PC-3 (cell line): Measurements from ENCODE around the gene MYH10. TPM values are rescaled to one million over a fixed set of nuclear protein-coding genes. Genes with fewer than 3 reads are reported as not detected.

Experiments
- ATAC-seq: fragments of 200-7000 bp; cut with Tn5 transposase; 2 replicates; pipeline ENCODE4 v1.9.1; 2020; ENCODE audit warnings: mild to moderate bottlenecking, moderate library complexity
- BruUV-seq: library from RNA; stranded (reverse); fragments of 400-500 nt; replicated peaks from 2 replicates; lab custom pipeline; 2021; lab: Mats Ljungman, UMichigan
- CTCF ChIA-PET: fragments of 300-600 bp; sonication (Branson Sonifier 250); formaldehyde crosslinking; loops from one replicate; lab custom pipeline; 2022; ENCODE audit warnings: antibody characterized with exemption; lab: Charles Lee
- POLR2A ChIA-PET: fragments of 300-600 bp; sonication (Branson Sonifier 250); formaldehyde crosslinking; loops from one replicate; lab custom pipeline; 2022; ENCODE audit warnings: antibody characterized with exemption; ENCODE audit not compliant: unreplicated experiment; lab: Charles Lee
- DNase-seq: peaks from one replicate; pipeline ENCODE4 v3.0.0-alpha.2; 2015
- H2AFZ ChIP-seq: fragments of 300-600 bp; sonication (generic); 2 replicates; pipeline ENCODE4 v1.6.0; 2016; ENCODE audit warnings: antibody characterized with exemption, low read length
- H3F3A ChIP-seq: fragments of 300-600 bp; sonication (generic); one replicate; pipeline ENCODE4 v1.6.0; 2017; ENCODE audit warnings: antibody characterized with exemption, low read length, control low read depth, mild to moderate bottlenecking; ENCODE audit not compliant: unreplicated experiment
- H3K27ac ChIP-seq: fragments of 300-600 bp; sonication (generic); 2 replicates; pipeline ENCODE4 v1.5.1; 2016; ENCODE audit warnings: mild to moderate bottlenecking, low read length
- H3K27me3 ChIP-seq: fragments of 300-600 bp; sonication (generic); 2 replicates; pipeline ENCODE4 v1.6.1; 2016; ENCODE audit warnings: low read length, mixed read lengths
- H3K36me3 ChIP-seq: fragments of 300-600 bp; sonication (generic); 2 replicates; pipeline ENCODE4 v1.6.1; 2016; ENCODE audit warnings: low read depth, mixed run types, low read length, mixed read lengths
- H3K4me1 ChIP-seq: fragments of 300-600 bp; sonication (generic); 2 replicates; pipeline ENCODE4 v1.5.1; 2016; ENCODE audit warnings: low read length; ENCODE audit not compliant: insufficient read depth
- H3K4me2 ChIP-seq: fragments of 300-600 bp; sonication (generic); 2 replicates; pipeline ENCODE4 v1.6.0; 2016; ENCODE audit warnings: low read length
- H3K4me3 ChIP-seq: fragments of 300-600 bp; sonication (generic); 2 replicates; pipeline ENCODE4 v1.5.1; 2016; ENCODE audit warnings: mild to moderate bottlenecking, low read length, mixed read lengths
- H3K79me2 ChIP-seq: fragments of 300-600 bp; sonication (generic); 2 replicates; pipeline ENCODE4 v1.6.1; 2017; ENCODE audit warnings: low read length, mixed read lengths
- H3K9ac ChIP-seq: fragments of 300-600 bp; sonication (generic); 2 replicates; pipeline ENCODE4 v1.6.0; 2016; ENCODE audit warnings: mild to moderate bottlenecking, low read length
- H3K9me2 ChIP-seq: fragments of 300-600 bp; sonication (generic); replicated peaks from 2 replicates; pipeline ENCODE4 v1.6.1; 2016; ENCODE audit warnings: mixed run types, low read length, mixed read lengths
- H3K9me3 ChIP-seq: fragments of 300-600 bp; sonication (generic); 2 replicates; pipeline ENCODE4 v1.6.1; 2016; ENCODE audit warnings: low read length, mixed read lengths
- H4K20me1 ChIP-seq: fragments of 300-600 bp; sonication (generic); 2 replicates; pipeline ENCODE4 v1.6.1; 2016; ENCODE audit warnings: low read length, mixed read lengths
- EZH2 ChIP-seq: fragments of 300-600 bp; sonication (generic); IDR thresholded peaks from one replicate; pipeline ENCODE4 v1.6.1; 2017; ENCODE audit warnings: antibody characterized with exemption, mild to moderate bottlenecking, low read length; ENCODE audit not compliant: unreplicated experiment
- EZH2phosphoT487 ChIP-seq: fragments of 300-600 bp; sonication (generic); IDR thresholded peaks from 2 replicates; pipeline ENCODE4 v1.6.1; 2018; ENCODE audit warnings: mild to moderate bottlenecking, antibody characterized with exemption, low read length, borderline replicate concordance
- intact Hi-C: fragments of 100-400 bp; cut with micrococcal nuclease; formaldehyde crosslinking; loops from 2 replicates; pipeline ENCODE4 v1.9.0; 2023
- total RNA-seq: library from RNA; depleted of rRNA; stranded (reverse); fragments of >200 nt; gene quantifications from 2 replicates; pipeline ENCODE4 v1.2.3, GENCODE V29; 2014
- TF ChIP-seq, protein P1 (sequence below): fragments of 300-600 bp; sonication (generic); conservative IDR thresholded peaks from 2 replicates; pipeline ENCODE4 v1.5.1; 2017; ENCODE audit warnings: antibody characterized with exemption, low read depth, mild to moderate bottlenecking, low read length

MYH10 gene
- total RNA-seq, 1 experiment from 2014 or later = 44.6 TPM

DNA sequence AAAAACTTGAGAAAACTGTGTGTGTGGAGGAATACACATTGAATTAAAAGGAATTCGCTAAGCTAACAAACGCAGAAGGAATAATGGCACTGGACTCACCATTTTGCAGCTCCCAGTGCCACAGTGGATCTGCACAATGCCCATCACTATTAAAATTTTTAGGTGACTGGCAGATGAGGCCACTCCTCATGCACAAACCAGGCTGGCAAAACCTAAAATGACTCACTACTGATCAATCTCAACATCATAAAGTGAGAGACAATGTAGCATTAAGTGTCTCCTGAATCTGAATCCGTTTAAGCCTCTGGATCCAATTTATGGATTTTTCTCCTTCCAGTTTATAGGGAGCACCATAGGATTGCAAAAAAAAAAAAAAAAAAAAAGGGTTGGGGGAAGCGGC, 20.6 kb downstream of the MYH10 start:
- Histone ChIP-seq H3K9ac (no peak overlapping the region), H3K9me2 (no peaks in the 10 kb centered on the region), H3K9me3 (no peaks in the 10 kb centered on the region), H3K36me3 (no peaks in the 10 kb centered on the region), H4K20me1 (0 out of 2 replicates have a peak, but pooled peaks cover 5% of the 10 kb centered on the region), H3K4me2 (no peak overlapping the region), H2AFZ (no peak overlapping the region), H3K4me1 (peaks cover 4% of the 10 kb centered on the region; the same call in 1 of the 2 replicates), H3K27me3 (no peaks in the 10 kb centered on the region), H3K27ac (no peak overlapping the region), H3K79me2 (no peaks in the 10 kb centered on the region), H3K4me3 (no peak overlapping the region), H3F3A (no peaks in the 10 kb centered on the region)
- BruUV-seq = no TSS peak
- TF ChIP-seq EZH2phosphoT487 (no peak), EZH2 (no peak)
- TF ChIP-seq, protein P1, sequence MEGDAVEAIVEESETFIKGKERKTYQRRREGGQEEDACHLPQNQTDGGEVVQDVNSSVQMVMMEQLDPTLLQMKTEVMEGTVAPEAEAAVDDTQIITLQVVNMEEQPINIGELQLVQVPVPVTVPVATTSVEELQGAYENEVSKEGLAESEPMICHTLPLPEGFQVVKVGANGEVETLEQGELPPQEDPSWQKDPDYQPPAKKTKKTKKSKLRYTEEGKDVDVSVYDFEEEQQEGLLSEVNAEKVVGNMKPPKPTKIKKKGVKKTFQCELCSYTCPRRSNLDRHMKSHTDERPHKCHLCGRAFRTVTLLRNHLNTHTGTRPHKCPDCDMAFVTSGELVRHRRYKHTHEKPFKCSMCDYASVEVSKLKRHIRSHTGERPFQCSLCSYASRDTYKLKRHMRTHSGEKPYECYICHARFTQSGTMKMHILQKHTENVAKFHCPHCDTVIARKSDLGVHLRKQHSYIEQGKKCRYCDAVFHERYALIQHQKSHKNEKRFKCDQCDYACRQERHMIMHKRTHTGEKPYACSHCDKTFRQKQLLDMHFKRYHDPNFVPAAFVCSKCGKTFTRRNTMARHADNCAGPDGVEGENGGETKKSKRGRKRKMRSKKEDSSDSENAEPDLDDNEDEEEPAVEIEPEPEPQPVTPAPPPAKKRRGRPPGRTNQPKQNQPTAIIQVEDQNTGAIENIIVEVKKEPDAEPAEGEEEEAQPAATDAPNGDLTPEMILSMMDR = no peak
- intact Hi-C loops = no loop called here
- DNase-seq (peak; percentile 58), ATAC-seq (peak; percentile 70)
- ChIA-PET POLR2A (no interaction called here), CTCF (no interaction called here)

DNA sequence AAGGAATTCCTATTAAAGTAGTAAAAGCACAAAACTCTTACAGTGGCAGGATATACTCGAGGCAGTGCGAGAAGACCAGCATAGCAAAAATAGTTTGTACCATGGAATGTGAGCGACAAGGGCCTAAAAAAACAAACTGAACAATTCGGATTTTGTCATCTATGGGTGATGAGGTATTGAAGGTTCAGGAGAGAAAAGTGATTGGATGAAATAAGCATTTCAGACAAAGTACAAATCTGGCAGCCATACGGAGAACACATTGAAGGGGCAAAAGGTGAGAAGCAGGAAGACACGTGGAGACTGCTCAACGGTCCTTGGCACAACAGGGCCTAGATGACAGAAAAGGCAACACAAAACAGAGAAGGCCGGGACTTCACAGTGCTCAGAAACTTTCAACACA, 22.5 kb downstream of the MYH10 start:
- Histone ChIP-seq H3K4me1 (peaks cover 8% of the 10 kb centered on the region), H4K20me1 (0 out of 2 replicates have a peak, but pooled peaks cover 5% of the 10 kb centered on the region), H3K9me3 (no peaks in the 10 kb centered on the region), H2AFZ (no peak overlapping the region), H3K27me3 (no peaks in the 10 kb centered on the region), H3F3A (no peaks in the 10 kb centered on the region), H3K27ac (no peak overlapping the region), H3K79me2 (no peaks in the 10 kb centered on the region), H3K9ac (no peak overlapping the region), H3K4me2 (no peak overlapping the region), H3K4me3 (no peak overlapping the region), H3K9me2 (no peaks in the 10 kb centered on the region), H3K36me3 (no peaks in the 10 kb centered on the region)
- intact Hi-C loops = no loop called here
- ChIA-PET POLR2A (no interaction called here), CTCF (no interaction called here)
- no peak for DNase-seq
- no peak for ATAC-seq
- no TSS peak for BruUV-seq
- TF ChIP-seq EZH2 = no peak
- TF ChIP-seq EZH2phosphoT487 = no peak
- TF ChIP-seq, protein P1 = no peak

DNA sequence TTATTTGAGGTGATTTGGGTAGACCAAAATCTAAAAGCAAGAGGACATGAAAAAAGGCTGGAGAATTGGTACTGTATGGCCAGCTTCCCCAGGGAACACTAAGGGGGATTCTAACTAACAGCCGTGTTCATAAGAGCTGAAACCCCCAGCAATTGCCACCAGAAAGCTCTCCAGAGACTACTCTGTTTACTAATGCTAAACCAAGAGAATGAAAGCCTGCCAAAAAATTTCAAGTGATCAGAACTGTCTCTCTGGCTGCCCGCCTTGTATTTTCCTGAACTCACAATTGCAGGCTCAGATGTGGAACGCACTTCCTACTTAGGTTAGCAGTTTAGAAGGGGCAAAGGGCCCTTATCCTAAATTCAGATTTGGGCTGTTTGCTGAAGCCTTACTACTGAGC, 24.1 kb downstream of the MYH10 start:
- ChIA-PET CTCF (no interaction called here), POLR2A (no interaction called here)
- Histone ChIP-seq H3F3A (no peaks in the 10 kb centered on the region), H3K4me1 (peaks cover 16% of the 10 kb centered on the region), H2AFZ (no peak overlapping the region), H3K36me3 (no peaks in the 10 kb centered on the region), H3K27me3 (no peaks in the 10 kb centered on the region), H4K20me1 (0 out of 2 replicates have a peak, but pooled peaks cover 5% of the 10 kb centered on the region), H3K9me2 (no peaks in the 10 kb centered on the region), H3K4me2 (no peak overlapping the region), H3K4me3 (no peak overlapping the region), H3K9me3 (no peaks in the 10 kb centered on the region), H3K27ac (no peak overlapping the region), H3K79me2 (no peaks in the 10 kb centered on the region), H3K9ac (no peak overlapping the region)
- ATAC-seq (no peak), DNase-seq (no peak)
- no TSS peak for BruUV-seq
- TF ChIP-seq, protein P1 = no peak
- TF ChIP-seq EZH2phosphoT487 = no peak
- intact Hi-C loops = no loop called here
